CD4-positive, alpha-beta T cell treated with Interleukin-4 for 1 hour (primary cell): ENCODE data around the gene SPATS2.
A peak's percentile ranks its signal among the peaks of the same experiment; 100 is the strongest.
"Not testable (repeated sequence)": the region's sequence is repeated elsewhere in the genome, so short reads cannot be mapped to it uniquely, and the experiment has no call there.

ENCODE experiments used
- DNase-seq, 2 donors: peaks; one replicate each; pipeline ENCODE4 v3.0.0-alpha.2; 2020 to 2022

Gene SPATS2

DNA sequence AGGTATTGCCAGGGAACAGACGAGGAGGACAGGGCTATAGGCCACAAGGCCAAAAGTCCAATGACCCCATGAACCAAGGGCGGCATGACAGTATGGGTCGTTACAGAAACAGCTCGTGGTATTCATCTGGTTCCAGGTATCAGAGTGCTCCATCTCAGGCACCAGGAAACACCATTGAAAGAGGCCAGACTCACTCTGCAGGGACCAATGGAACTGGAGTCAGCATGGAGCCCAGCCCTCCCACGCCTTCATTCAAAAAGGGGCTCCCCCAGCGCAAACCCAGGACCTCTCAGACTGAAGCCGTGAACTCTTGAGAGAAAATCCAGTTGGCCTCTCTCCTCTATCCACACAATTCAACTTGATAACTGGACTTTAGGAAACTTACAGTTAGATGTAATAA, 158.7 kb downstream of the SPATS2 start:
- no peak for DNase-seq

DNA sequence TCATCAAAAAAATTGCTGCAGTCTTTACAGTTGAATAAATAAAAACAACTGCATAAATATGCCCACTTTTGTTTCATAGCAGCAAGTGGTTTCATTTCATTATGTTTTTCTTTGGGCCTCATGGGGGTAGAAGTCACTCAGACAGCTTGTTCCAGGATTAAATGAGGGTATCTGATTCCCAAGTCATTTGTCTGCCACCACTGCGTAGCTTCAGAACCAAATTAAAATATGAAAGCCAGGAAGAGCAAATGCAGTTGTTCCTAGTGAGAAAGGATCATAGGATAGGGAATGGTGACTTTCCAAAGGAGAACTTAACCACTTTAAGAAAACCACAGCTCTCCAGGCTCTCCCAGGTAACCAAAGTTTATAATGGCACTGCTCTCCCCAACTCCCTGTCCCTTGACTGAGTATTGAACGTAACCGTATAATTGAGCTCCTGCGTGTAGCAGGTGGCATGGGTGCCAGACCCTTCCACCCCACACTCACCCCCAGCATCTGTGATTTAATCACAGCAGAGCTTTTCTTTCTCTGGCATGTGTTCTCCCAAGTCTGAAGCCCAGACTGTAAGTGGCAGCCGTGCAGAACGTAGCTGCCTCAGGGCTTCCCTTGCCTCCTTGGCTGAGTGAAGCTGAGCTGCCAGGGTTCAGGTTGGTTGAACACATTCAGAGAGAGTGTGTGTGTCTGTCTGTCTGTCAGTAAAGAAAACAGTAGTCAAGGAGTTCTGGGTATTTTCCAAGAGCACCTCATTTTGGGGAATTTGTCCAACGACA, 160.3 kb downstream of the SPATS2 start:
- no peak for DNase-seq

- no peak for DNase-seq
These were observed 162.2 kb downstream of the SPATS2 start for GRCh38 chr12:49529414-49529813.

DNA sequence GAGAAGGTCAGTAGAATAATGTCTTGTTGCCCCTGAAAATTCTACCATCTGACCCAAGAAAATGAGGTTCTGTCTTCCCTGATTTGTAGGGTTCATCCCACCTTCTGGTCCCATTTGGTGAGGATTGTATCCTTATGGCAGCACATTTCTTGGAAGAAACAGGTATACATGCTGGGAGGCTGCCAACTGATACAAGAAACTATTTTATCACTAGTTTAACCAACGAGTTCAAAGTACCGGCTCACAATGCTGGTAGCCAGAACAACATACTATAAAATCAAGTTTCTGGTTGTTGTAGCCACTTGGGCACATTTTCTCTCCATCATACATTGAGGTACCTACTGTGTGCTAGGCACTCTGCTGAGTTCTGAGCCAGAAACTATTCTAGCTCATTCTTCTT, 164.5 kb downstream of the SPATS2 start:
- no peak for DNase-seq

- no peak for DNase-seq
These were observed 166.1 kb downstream of the SPATS2 start for GRCh38 chr12:49533331-49533730.

- not testable (repeated sequence) for DNase-seq
These were observed 166.9 kb downstream of the SPATS2 start for GRCh38 chr12:49534122-49534521.

DNA sequence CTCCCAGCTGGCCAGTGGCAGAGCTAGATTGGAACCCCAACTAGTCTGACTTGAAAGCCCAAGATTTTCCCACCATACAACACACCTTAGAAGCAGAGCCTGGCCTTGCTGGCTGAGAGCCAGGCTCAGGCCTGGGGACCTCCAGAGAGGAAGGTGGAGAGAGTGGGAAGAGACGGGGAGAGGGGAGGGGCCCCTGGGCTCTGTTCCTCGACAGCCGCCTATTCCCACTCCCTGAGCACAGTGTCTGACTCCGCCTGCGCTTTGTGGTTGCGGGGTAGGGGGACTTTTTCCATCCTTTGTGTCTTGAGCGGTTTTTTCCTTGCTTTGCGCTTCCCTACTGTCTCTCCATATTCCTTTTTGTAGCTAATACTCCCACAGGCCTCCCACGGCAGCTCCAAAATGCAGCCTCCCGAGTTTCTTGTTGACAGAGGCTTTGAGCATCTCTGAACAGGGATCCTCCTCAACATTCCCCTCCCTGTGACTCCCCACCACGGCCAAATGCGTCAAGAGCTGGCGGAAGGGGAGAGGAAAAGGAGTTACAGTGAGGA, 167.5 kb downstream of the SPATS2 start:
- no peak for DNase-seq

DNA sequence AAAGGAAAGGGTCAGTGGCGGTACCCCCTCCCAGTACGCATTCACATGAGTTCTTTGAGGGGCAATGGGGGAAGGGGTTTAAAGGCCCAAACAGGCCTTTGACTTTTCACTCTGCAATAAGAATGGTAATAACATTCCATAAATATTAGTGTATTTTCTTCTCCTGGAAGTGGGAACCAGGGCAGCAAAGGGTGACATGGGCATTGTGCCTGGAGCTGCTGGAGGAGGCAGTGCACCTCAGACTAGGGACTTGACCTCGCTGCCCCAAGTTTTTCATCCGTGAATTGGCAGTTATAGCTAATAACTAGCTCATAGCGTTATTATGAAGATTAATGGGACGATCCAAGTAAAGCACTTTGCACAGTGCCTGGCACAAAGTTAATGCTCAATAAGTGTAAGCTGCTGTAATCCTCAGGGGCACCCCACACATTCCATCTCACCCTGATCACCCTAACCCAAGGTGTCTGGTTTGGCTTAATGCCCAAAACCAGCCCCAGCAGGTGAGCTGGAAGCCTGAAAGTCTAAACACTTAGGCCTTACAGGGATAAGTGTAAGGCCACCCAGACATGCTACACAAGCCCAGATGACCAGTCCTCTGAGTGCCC, 168.8 kb downstream of the SPATS2 start:
- no peak for DNase-seq

DNA sequence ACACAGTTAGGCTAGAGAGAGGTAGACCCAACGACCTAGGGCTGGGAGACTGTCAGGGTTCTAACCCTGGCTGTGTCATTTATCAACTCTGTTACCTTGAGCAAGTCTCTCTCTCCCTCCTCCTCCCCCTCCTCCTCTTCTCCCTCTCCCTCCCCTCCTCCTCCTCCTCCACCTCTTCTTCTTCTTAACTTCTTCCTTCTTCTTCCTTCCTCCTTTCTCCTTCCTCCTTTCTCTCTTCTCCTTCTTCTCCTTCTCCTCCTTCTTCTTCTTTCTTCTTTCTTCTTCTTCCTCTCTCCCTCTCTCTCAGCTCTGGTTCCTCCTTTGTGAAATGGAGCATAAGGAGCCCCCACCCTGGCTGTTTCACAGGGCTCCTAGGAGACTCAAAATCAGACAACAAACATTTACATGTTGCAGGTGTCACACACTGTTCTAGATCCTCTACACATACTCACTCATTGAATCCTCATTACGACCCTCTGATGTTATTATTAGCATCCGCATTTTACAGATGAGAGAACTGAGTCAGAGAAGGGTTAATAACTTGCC, 169.3 kb downstream of the SPATS2 start:
- no peak for DNase-seq

DNA sequence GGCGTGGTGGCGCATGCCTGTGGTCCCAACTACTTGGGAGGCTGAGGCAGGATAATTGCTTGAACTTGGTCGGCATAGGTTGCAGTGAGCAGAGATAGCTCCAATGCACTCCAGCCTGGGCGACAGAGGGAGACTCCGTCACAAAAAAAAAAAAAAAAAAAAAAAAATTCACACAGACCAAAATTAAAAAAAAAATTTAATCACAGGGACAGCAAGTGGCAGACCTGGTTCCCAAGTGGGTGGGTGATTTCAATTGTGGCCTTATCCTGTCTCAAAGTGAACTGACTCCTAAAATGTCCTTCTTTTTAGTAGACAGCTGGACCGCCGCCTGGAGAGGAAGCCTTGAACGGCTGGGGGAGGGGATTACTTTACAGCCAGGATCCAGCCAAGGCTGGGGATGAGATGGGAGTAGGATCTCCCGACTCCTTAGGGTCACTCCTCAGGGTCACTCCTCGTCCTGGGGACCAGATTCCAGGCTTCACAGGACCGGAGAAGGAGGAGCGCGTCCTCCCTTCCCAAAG, 170.0 kb downstream of the SPATS2 start:
- DNase-seq = no peak

DNA sequence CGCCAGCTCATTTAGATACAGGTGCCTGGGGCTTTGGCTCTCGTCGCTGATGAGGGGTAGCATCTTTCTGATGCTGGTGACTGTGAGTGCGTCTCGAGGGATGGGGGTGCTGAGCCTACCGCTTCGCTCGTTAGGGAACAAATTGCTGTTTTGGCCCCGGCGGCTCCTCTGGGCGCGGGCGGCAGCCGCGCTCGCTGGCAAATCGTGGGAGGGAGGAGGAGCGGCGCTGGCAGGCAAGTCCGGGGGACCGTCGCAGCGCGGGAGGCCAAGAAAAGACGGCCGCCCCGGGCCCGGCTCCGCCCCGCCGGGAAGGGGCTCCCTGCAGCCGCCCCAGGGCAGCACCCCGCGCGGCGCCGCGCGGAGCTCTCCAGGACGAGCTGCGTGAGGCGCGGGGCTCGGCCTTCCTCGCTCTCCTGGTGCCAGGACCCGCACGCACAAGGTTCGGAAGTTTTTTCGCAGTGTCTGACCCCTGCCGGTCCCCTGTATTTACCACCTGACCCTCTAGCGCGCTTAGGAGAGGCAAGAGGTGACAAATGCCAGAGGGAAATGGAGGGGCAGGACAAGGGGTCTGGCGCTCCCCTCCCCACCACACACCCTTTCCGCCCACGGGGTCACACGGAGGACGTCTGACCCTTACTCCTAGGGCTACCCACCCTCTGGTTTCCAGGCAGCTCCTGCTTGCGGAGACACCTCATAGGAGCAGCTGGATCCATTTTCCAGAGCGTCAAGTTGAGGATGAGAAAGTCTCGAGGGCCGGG, 170.7 kb downstream of the SPATS2 start:
- DNase-seq = peak in 1 of 2 donors; percentile 29

DNA sequence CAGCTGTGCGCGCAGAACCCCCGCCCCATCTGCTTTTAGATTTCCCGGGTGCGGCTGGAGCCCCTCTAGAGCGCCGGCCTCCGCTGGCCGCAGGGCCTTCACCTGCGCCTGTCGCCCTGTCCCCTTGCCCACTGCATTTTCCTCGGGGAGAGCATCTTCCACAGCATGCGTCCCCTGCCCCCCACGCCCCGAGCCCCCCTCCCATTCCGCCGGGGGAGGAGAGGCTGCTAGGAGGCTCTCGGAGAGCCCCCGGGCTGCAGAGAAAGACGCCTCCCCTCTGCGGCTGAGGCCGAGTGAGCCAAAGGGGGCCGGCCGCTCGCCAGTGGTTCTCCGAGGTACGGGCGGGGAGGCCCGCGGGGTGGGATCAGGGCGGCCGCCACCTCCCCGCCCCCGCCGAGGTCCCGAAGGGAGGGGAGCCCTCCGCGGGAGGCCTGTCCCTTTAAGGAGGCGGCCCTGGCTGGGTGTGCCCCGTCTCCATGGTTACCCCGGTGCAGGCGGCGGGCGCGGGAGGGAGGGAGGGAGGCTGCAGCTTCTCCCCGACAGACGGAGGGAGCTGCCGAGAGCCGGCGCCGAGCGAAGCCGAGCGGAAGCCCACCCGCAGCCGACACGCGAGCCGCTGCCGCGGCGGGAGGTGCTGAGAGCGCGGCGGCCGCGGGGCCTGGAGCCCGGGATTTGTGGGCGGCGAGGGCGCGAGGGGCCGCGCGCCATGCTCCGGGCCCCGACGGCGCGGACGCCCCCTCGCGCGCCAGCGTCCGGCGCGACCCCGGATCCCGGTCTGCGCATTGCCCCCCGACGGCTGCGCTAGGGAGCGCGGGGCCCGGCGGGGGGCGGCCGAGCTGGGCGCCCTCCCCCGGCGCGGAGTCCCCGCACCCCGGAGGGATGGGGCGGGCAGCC, 171.5 kb downstream of the SPATS2 start, which contains the start of gene KCNH3:
KCNH3 (plus strand) TSS at position 521 of the 894 bp plus-strand sequence. CDS start 387 bp downstream, outside the sequence.
- DNase-seq = peak; percentile 92 to 93

DNA sequence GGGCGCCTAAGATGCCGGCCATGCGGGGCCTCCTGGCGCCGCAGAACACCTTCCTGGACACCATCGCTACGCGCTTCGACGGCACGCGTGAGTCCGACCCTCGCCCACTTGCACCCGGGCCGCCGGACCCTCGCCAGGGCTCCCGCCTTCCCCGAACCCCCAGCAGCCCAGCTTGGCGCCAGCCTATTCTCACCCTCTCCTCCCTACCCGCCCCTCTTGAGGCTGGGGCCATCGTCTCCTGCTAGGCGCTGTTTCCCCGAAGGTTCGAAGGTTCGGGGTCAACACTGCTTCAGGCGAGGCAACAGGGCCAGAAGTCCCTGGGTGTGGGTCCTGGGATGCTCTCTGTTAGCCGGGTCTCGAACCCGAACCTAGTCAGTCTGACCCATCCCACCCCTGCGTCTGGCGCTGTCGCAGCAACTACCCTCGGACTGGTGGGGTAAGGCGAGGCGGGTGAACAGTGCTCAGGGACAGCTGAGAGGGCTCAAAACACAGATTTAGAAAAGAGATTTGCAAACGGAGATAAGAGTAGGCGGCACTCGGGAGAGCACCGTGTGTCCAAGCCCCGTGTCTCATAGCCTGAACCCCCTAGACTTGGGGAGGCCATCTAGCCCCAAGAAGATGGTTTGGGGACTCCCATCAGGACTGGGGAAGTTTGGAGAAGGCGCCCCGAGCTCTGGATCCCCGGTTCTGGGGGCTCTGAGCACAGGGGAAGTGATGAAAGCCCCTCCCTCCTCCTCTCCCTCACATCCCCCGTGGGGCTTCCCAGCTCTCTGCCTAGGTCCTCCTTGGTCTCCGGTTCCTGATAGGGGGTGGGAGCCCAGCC, 172.4 kb downstream of the SPATS2 start:
- DNase-seq = no peak

- DNase-seq = no peak
These were observed 173.2 kb downstream of the SPATS2 start for GRCh38 chr12:49540229-49541139.

DNA sequence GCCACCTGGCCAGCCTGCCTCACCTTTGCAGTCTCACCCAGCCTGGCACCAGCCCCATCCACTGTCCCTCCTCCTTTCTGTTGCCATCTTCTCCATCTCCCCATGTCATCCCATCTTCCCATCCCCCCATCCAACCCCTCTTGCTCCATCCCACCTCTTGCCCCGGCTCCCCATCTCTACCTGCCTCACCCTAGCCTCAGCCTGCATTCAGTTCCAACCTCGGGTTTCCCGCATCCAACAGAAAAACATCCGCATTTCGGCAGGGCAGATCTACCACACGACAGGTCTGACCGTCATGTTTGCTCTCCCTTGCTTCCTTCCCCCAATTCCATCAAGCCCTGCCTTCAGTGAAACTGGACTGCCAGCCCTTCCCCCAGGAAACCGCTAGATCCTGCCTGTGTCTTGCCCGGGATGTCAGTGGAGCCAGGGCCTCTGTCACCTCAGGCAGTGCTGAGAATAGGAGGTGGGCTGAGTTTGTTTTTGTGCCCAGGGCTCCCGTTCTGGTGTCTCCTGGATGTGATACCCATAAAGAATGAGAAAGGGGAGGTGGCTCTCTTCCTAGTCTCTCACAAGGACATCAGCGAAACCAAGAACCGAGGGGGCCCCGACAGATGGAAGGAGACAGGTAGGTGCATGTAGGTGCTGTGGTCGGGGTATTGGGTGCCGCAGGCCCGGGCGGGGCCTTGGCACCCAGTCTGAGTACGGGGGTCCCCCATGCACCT, 174.0 kb downstream of the SPATS2 start:
- no peak for DNase-seq

DNA sequence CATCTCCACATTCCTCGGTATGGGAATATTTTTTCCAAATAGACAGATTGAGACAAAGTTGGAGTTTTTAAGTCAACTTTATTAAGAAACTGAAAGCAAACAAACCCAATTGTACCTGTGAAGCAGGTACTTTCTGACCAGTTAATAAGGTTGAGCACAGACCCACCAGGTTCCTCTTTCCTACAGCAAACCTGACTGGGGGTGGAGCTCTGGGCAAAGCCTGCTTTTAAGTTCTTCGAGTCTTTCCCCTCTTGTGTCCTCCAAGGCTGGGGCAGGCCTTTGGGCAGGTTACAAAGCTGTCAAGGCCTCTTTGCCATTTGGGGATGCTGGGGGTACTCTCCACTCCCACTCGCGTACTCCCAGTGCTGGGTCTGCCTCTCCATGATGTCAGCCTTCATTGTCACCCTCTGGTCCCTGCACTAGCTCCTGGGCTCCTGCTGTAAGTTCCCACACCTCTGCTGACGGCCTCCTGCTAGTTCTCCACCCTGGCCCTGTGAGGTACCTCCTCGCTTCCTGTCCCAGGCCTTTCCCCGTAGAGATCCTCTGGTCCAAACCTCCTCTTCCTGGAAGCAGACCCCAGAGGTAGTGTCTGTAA, 174.7 kb downstream of the SPATS2 start:
- DNase-seq = no peak

- no peak for DNase-seq
These were observed 175.4 kb downstream of the SPATS2 start for GRCh38 chr12:49542592-49543160.

DNA sequence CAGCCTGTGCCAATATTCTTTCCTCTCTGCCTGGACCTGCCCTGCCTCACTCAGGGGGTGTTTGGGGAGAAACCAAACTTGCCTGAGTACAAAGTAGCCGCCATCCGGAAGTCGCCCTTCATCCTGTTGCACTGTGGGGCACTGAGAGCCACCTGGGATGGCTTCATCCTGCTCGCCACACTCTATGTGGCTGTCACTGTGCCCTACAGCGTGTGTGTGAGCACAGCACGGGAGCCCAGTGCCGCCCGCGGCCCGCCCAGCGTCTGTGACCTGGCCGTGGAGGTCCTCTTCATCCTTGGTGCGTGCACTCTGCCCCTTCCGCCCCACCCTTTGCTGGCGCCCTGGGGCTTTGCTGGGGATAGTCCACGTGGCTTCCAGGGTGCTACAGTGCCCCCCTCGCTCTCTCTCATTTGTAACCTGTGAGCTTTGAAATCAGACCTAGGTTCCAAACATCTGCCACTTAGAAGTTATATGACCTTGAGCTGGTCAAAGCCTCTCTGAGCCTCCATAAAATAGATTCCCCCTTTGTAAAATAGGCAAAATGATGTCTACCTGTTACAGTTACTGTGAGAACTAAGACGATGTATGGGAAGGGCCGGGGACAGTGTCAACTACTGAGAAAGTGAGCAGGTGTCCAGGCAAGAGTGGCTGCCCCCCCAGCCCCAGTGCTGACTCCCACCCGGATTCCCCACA, 176.1 kb downstream of the SPATS2 start:
- DNase-seq = no peak
